HG02798 (cell line): Measurements from ENCODE around the gene CAPNS1.
"Not testable (repeated sequence)": the region's sequence is repeated elsewhere in the genome, so short reads cannot be mapped to it uniquely, and the experiment has no call there.

ENCODE experiments used
- ATAC-seq: cut with Tn5 transposase; IDR thresholded peaks from one replicate; pipeline ENCODE4 v1.9.1; 2021; ENCODE audit warnings: mild to moderate bottlenecking; ENCODE audit not compliant: unreplicated experiment, poor library complexity

CAPNS1 gene

DNA sequence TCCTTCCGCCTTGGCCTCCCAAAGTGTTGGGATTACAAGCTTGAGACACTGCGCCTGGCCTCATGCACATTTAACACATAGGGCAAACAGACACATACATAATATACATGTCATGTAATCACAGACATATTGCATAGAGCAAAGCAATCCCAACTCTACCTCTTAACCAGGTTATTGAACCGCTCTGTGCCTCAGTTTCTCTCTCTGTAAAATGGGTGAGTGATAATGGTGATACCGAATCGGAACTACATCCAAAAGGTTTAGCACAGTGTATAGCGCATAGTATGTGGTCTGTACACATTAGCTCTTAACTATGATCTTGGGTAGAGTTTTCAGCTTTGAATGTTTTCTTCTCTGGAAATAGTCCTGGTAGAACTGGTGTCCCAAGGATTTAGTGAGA, 4.8 kb downstream of the CAPNS1 start:
- no peak for ATAC-seq

DNA sequence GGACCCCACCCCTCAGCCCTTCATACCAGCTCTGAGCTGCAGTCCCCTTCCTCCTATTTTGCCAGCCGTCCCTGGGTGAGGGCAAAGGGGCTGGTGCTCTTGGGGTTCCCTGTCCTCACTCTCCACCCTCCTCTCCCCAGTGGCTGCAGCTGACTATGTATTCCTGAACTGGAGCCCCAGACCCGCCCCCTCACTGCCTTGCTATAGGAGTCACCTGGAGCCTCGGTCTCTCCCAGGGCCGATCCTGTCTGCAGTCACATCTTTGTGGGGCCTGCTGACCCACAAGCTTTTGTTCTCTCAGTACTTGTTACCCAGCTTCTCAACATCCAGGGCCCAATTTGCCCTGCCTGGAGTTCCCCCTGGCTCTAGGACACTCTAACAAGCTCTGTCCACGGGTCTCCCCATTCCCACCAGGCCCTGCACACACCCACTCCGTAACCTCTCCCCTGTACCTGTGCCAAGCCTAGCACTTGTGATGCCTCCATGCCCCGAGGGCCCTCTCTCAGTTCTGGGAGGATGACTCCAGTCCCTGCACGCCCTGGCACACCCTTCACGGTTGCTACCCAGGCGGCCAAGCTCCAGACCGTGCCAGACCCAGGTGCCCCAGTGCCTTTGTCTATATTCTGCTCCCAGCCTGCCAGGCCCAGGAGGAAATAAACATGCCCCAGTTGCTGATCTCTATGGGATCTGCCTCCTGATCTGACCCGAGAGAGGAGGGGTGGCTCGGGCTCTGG, 10.0 kb downstream of the CAPNS1 start:
- no peak for ATAC-seq

DNA sequence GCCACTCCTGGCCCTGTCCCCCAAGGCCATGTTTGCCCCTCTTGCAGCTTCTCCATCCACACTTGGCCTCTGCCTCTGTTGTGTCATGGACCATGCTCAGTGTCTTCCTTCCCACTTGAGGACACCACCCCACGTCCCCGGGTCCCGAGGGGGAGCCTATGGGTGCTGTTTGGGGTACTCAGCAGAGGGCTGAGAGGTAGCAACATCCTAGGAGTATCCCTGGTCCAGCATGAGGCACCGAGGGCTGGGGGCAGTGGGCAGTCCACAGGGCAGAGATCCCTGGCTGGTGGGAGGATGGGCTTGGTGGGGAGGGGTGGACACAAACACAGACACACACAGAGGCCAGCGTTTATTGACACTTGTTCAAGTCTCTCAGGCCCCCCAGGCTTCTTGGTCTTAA, 10.7 kb downstream of the CAPNS1 start:
- ATAC-seq, result no peak

DNA sequence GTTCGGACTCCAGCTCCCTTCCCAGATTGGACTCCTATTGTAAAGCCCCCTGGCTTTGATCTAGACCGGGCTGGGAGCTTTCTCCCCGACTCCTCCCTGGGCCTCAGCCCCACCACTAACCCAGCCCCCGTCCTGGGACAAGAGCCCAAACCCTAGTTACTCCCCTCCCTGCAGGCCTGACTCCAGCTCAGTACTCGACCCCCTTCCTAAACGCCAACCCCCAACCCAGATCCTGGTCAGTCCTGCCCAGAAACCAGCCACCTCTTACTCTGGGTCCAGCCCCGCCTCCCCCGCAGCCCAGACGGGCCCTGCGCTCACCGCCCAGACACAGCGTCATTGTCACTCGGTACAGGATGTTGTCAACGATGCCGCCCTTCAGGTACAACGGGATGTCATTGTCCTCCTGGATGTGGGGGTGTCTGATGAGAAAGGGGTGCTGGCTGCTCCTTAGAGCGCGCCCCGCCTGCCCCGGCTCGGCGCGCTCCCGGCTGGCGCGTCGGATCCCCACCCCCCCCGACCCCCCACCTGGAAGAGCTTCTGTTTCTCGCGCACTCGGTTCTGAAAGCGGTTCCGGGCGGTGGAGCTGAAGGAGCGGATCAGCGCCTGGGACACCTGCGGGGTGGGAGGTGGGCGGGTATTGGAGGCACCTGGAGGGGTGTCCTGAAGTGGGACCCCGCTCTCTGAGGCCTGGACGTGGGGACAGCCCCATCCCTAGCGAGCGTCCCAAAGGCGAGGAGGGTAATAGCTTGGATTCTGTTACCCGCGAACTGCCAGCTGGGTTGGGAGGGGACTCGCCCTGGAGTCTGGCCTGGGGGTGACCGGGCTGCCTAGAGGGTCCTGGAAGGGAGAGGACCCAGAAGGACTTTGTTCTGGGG, 11.5 kb downstream of the CAPNS1 start:
- no peak for ATAC-seq

DNA sequence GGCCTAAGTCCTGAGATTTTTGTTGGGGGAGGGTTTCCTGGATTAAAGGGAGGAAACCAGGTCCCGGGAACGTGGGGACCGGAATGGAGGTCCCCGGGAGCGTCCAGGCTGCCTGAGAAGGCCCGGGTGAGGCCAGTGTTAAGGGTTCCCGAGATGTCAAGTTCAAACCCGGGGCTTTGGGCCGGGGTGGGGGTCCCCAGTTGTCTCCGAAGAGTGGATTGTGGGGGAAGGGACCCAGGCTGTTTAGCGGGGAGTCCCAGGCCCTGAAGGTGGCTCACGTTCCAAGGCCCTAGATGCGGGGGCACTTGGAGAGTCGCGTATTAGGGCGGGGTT, 12.1 kb downstream of the CAPNS1 start:
- ATAC-seq, result no peak

DNA sequence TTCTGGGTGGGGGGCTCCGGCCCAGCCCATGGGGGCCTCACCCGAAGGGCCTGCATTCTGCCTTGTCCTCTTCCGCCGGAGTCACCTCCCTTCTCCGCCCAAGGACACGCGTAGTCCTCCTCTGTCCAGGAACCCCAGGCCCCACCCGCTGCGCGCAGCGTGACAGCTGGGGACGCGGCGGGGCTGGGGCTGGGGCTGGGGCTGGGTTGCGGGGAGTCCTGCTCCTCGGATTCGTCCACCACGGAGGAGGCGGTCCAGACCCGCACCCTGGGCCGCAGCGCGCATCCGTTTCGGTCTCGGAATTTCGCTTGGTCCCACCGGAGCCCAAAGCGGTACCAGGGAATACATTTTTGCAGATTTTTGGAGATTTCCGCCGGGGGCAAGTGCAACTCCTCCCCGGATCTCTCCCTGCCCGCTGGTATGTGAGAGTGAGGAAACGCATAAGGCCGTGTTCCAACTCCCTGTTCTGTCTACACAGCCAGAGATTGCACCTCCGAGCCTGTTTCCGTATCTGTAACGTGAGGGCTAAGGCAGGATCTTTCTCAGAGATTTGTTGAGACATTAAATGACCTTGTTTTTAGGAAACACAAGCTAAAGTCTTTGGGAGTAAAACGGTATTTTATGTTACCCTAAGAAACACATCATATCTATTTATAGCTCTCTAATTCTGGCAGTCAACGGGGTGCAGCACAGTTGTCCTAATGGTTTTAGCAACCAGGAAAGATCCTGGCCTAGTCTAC, 12.7 kb downstream of the CAPNS1 start, which contains the start of gene COX7A1:
TSS of gene COX7A1 (minus strand) at position 96 of the 740 bp plus-strand sequence. CDS start at position 56, 40 bp downstream.
- no peak for ATAC-seq

DNA sequence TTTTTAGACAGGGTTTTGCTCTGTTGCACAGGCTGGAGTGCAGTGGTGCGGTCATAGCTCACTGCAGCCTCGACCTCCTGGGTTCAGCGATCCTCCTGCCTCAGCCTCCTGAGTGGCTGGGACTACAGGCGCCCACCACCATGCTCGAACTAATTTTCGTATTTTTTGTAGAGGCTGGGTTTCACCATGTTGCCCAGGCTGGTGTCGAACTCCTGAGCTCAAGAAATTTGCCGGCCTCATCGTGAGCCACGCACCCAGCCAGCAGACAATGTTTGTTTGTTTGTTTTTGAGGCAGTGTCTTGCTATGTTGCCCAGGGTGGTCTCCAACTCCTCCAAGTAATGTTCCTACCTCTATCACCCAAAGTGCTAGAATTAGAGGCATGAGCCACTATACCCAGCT, 13.3 kb downstream of the CAPNS1 start:
- ATAC-seq, result no peak

DNA sequence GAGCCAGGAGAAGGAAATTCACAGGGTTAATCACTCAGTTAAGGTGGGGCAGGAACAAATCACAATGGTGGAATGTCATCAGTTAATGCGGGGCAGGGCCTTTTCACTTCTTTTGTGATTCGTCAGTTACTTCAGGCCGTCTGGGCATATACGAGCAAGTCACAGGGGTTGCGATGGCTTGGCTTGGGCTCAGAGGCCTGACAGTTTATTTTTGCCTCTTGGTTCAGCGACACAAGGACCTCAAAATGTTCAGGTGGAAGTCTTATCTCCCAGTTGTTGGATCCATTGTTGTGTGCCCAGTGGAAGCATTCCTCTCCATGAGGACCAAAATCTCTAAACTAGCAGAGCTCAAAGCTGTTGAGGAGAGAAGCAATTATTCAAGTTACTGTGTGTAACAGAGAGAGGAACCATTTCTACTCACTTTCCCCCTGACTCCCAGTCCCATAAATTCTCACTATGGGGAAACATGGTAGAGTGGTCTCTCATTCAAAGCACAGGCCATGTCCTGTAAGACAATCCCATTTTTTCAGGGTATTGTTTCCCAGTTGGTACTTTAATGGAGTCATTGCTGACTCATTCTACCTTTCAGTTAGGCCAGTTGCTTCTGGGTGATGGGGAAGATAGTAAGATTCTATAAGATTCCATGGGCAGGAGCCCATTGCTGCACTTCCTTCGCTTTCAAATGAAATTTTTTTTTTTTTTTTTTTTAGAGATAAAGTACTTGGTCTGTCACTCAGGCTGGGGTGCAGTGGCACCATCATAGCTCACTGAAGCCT, 21.1 kb downstream of the CAPNS1 start:
- no peak for ATAC-seq

DNA sequence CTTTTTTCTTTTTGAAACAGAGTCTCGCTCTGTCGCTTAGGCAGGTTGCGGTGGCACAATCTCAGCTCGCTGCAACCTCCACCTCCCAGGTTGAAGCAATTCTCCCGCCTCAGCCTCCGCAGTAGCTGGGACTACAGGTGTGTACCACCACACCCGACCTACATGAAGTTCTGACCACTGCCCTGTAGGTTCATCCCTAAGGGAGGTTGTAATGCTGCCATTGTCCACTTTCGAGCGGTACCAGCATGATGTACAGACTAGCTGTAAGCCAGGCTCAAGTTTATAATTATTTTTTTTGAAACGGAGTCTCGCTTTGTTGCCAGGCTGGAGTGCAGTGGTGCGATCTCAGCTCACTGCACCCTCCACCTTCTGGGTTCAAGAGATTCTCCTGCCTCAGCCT, 23.9 kb downstream of the CAPNS1 start:
- no peak for ATAC-seq

DNA sequence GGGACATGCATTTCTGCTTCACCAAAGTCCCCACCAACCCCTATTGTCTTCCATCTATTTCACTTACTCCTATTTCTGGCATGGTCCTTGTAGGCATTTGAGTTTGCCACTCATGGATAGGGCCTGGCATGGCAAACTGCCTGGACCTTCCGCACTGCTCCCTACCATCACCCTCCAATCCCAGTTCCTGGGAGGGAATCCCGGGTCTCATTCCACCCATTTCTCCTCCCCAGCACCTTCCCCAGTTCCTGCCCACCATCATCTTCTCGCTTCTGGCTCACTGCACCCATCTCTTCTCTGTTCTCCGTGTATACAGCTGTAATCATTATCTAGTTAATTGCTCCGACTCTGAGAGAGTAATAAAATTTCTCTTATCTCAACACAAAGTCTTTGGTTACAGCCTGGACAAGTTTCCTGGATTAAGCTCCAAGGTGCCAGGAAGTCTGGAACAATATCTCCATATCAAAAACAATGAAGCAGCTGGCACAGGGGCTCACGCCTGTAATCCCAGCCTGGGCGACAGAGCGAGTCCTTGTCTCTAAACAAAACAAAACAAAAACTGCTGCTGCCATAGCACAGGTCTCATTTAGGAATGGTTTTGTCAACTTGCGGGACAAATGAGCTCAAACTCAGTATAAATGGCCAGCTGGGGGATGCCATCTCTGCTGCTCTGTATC, 29.4 kb downstream of the CAPNS1 start:
- no peak for ATAC-seq

DNA sequence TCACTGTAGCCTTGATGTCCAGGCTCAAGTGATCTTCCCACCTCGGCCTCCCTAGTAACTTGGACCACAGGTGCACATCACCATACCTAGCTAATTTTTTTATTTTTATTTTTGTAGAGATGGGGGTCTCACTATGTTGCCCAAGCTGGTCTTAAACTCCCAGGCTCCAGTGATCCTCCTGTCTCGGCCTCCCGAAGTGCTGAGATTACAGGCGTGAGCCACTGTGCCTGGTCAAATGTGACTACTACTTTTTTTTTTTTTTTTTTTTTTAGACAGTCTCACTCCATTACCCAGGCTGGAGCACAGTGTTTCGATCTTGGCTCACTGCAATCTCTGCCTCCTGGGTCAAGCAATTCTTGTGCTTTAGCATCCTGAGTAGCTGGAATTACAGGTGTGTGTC, 33.0 kb downstream of the CAPNS1 start:
- ATAC-seq, result no peak

DNA sequence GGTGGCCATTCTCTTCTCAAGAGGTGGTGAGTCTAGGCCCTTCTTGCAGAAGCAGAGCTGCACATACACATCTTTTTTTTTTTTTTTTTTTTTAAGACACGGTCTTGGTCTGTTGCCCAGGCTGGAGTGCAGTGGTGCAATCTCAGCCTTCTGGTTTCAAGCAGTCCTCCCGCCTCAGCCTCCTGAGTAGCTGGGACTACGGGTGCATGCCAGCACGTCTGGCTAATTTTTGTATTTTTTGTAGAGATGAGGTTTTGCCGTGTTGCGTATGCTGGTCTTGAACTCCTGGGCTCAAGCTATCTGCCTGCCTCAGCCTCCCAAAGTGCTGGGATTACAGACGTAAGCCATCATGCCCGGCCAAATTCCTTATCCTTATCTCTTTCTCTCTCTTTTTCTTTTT, 34.0 kb downstream of the CAPNS1 start:
- not testable (repeated sequence) for ATAC-seq

DNA sequence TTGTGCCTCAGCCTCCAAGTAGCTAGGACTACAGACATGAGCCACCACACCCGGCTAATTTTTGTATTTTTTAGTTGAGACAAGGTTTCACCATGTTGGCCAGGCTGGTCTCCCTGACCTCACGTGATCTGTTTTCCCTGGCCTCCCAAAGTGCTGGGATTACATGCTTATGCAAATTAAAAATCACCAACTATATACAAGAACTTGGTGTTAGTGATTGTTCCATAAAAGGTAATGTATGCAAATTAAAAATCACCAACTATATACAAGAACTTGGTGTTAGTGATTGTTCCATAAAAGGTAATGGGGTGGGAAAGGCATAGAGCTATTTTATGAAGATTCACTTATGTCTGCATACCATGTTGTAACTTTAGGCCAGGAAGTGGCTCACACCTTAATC, 39.2 kb downstream of the CAPNS1 start:
- ATAC-seq, result not testable (repeated sequence)

DNA sequence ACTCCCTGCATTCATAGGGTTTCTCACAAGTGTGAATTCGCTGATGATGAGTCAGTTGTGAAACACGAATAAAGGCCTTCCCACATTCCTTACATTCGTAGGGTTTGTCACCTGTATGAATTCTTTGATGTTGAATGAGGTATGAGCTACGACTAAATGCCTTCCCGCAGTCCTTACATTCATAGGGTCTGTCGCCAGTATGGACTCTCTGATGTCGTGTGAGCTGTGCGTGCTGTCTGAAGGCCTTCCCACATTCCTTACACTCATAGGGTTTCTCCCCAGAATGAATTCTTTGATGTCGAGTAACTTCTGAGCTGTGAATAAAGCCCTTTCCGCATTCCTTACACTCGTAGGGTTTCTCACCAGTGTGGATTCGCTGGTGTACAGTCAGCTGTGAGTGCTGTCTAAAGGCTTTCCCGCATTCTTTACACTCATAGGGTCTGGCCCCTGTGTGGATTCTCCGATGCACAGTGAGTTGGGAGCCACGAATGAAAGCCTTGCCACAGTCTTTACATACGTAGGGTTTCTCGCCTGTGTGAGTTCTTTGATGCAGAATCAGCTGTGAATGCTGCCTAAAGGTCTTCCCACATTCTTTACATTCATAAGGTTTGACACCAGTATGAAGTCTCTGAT, 42.9 kb downstream of the CAPNS1 start:
- no peak for ATAC-seq

DNA sequence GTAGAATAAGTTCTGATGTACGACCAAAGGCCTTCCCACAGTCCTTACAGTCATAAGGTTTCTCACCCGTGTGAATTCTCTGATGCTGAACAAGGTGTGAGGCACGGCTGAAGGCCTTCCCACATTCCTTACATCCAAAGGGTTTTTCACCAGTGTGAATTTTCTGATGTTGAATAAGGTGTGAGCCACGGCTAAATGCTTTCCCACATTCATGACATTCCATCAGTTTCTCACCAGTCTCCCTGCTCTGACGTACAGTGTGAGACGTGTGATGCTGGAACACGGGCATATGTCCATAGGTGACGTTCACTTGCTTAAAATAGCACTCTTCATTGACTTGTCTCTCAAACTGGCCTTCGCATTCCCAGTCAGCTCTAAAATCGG, 43.4 kb downstream of the CAPNS1 start:
- ATAC-seq, result no peak

DNA sequence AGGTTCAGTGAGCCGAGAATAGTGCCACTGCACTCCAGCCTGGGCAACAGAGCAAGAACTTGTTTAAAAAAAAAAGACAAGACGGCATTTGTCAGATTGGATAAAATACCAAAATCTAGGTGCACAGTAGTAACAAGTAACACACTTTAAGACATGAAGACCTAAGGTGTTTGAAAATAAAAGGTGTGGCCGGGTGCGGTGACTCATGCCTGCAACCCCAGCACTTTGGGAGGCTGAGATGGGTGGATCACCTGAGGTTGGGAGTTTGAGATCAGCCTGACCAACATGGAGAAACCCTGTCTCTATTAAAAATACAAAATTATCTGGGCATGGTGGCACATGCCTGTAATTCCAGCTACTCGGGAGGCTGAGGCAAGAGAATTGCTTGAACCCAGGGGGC, 46.9 kb downstream of the CAPNS1 start:
- ATAC-seq, result not testable (repeated sequence)

DNA sequence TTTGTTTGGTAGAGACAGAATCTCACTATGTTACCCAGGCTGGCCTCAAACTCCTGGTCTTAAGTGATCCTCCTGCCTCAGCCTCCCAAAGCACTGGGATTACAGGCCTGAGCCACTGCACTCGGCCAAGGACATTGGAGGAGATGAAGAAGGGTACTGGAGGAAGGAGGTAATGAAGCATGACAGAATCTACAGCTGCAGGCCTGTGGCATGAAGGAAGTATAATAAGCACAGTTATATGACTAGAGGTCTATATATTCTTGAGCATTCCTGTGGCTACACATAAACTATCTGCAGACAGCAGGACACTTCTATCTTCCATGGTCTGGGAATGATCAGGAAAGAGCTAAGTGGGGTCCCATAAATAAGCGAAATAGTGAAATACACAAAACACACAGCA, 56.4 kb downstream of the CAPNS1 start:
- no peak for ATAC-seq

DNA sequence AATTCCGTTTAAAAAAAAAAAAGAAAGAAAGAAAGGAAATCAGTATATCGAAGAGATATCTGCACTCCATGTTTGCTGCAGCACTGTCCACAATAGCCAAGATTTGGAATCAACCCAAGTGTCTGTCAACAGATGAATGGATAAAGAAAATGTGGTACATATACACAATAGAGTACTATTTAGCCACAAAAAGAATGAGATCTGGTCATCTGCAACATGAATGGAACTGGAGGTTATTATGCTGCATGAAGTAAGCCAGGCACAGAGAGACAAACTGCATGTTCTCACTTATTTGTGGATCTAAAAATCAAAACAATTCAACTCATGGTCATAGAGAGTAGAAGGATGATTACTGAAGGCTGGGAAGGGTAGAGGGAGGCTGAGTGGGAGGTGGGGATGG, 58.3 kb downstream of the CAPNS1 start:
- ATAC-seq, result no peak
